Measurements from ENCODE around the gene C20orf204. TPM values are rescaled to one million over a fixed set of nuclear protein-coding genes. Genes with fewer than 3 reads are reported as not detected.

C20orf204 gene
- total and polyA plus RNA-seq, 2 of the 8 experiments (the other 6 are each of a cell fraction or from before 2014, with no cell fraction given), result 0.39 to 0.52 TPM

- no peak for TF ChIP-seq E2F6 (IDR thresholded peaks at IDR 0.05)
- no peak for TF ChIP-seq JUND (IDR thresholded peaks at IDR 0.05; ENCODE audit: low read length)
- peak; percentile 81 for TF ChIP-seq CTBP2 (IDR thresholded peaks at IDR 0.05; ENCODE audit: borderline replicate concordance, insufficient read depth, insufficient read length, low read length)
- TF ChIP-seq ASH2L (IDR thresholded peaks at IDR 0.05; ENCODE audit: low read length), result no peak
- 0 out of 2 replicates have a peak, but pooled peaks have one; percentile 13 for TF ChIP-seq KDM1A (IDR thresholded peaks at IDR 0.05; ENCODE audit: borderline replicate concordance, low read length)
Observed at GRCh38 chr20:64035933-64036345, at the start of gene C20orf204 (continued).
